Testis (tissue), 3 donors: ENCODE data around the gene LPP. TPM values are rescaled to one million over a fixed set of nuclear protein-coding genes. Genes with fewer than 3 reads are reported as not detected.

ENCODE experiments used
- DNase-seq: peaks from one replicate; pipeline ENCODE4 v3.0.0-alpha.2; 2019
- H3K27ac ChIP-seq, 2 donors: fragments of 200-600 bp; sonication (generic); one replicate each; pipeline ENCODE4 v1.5.1; 2019
- H3K27me3 ChIP-seq: fragments of 200-600 bp; sonication (generic); one replicate; pipeline ENCODE4 v1.5.1; 2019
- H3K36me3 ChIP-seq: fragments of 200-600 bp; sonication (generic); one replicate; pipeline ENCODE4 v1.5.1; 2017; ENCODE audit warnings: low read depth; ENCODE audit errors: missing control alignments
- H3K4me1 ChIP-seq: fragments of 200-600 bp; sonication (generic); one replicate; pipeline ENCODE4 v1.5.1; 2019
- H3K4me3 ChIP-seq, 2 donors: fragments of 200-600 bp; sonication (generic); one replicate each; pipeline ENCODE4 v1.5.1; 2017 to 2019
- H3K9me3 ChIP-seq: fragments of 200-600 bp; sonication (generic); one replicate; pipeline ENCODE4 v1.5.1; 2017
- CTCF ChIP-seq, 3 experiments: fragments of 450-650 bp in 2 of 3; fragments of 200-600 bp in 1 of 3; sonication (generic) in 1 of 3; IDR thresholded peaks; one replicate each; pipeline ENCODE4 v1.5.1; 2016 to 2019; ENCODE audit warnings: antibody characterized with exemption in 3 of 3, mild to moderate bottlenecking in 2 of 3, moderate library complexity in 1 of 3
- POLR2A ChIP-seq: fragments of 450-650 bp; IDR thresholded peaks from one replicate; pipeline ENCODE4 v1.6.1; 2017; ENCODE audit warnings: antibody characterized with exemption, mild to moderate bottlenecking, moderate library complexity
- WGBS, 2 donors: methylation state at CpG; one replicate each; pipeline ENCODE4 v1.1.5; 2018; 5-methylcytosine and 5-hydroxymethylcytosine counted together
- intact Hi-C: fragments of 100-400 bp; cut with DNase I; formaldehyde crosslinking; loops from one replicate; pipeline ENCODE4 v1.15.1; 2023; ENCODE audit warnings: low total_unique reads
- polyA plus RNA-seq: library from polyadenylated mRNA; stranded (reverse); fragments of 350-450 nt; fragmentation: Illumina TruSeq; extraction: RNeasy Lipid Tissue Mini Kit (QIAGEN cat#74804); gene quantifications from one replicate; pipeline ENCODE4 v1.2.3, GENCODE V29; 2014; ENCODE audit warnings: low read depth, low replicate concordance; ENCODE audit not compliant: insufficient read depth
- total RNA-seq, 2 donors: library from RNA; depleted of rRNA; stranded (reverse); fragments of >200 nt; gene quantifications; one replicate each; pipeline ENCODE4 v1.2.3, GENCODE V29; 2016

The LPP gene
- total and polyA plus RNA-seq, 3 donors from 2014 or later: 89.9 to 135 (median 132) TPM

- 94 to 96% methylated on average over 2 of the region's 2 CpGs for WGBS, 2 donors
- no peak for DNase-seq
- H3K27me3 ChIP-seq: no peaks in the 10 kb centered on the region
- intact Hi-C loops: no loop called here
- no peak for TF ChIP-seq CTCF (IDR thresholded peaks at IDR 0.05)
- TF ChIP-seq POLR2A: no peak
- H3K36me3 ChIP-seq: no peaks in the 10 kb centered on the region
- H3K4me3 ChIP-seq: no peak overlapping the region
- H3K4me1 ChIP-seq: no peaks in the 10 kb centered on the region
- H3K27ac ChIP-seq: no peak overlapping the region
- no peaks in the 10 kb centered on the region for H3K9me3 ChIP-seq
Measured at GRCh38 chr3:188192034-188192433, 38.1 kb downstream of the LPP start.

- Histone ChIP-seq H3K27me3 (no peaks in the 10 kb centered on the region), H3K9me3 (no peaks in the 10 kb centered on the region), H3K36me3 (no peaks in the 10 kb centered on the region), H3K27ac (no peak overlapping the region), H3K4me3 (no peak overlapping the region), H3K4me1 (no peaks in the 10 kb centered on the region)
- intact Hi-C loops: no loop called here
- no peak for TF ChIP-seq POLR2A
- no peak for TF ChIP-seq CTCF (IDR thresholded peaks at IDR 0.05)
- 95 to 97% methylated on average over 2 of the region's 2 CpGs for WGBS, 2 donors
- no peak for DNase-seq
Measured at GRCh38 chr3:188194332-188194731, 40.4 kb downstream of the LPP start.

GRCh38 chr3:188196232-188196990, 42.5 kb downstream of the LPP start:
- H3K4me1 ChIP-seq: no peaks in the 10 kb centered on the region
- intact Hi-C loops: no loop called here
- H3K36me3 ChIP-seq: no peaks in the 10 kb centered on the region
- no peak overlapping the region for H3K4me3 ChIP-seq
- no peak overlapping the region for H3K27ac ChIP-seq
- H3K9me3 ChIP-seq: no peaks in the 10 kb centered on the region
- no peaks in the 10 kb centered on the region for H3K27me3 ChIP-seq
- DNase-seq: no peak
- 86 to 89% methylated on average over 6 of the region's 6 CpGs for WGBS, 2 donors
- no peak for TF ChIP-seq CTCF (IDR thresholded peaks at IDR 0.05)
- TF ChIP-seq POLR2A: no peak

- intact Hi-C loops: no loop called here
- H3K4me1 ChIP-seq: no peaks in the 10 kb centered on the region
- no peak overlapping the region for H3K4me3 ChIP-seq
- H3K27me3 ChIP-seq: no peaks in the 10 kb centered on the region
- no peaks in the 10 kb centered on the region for H3K36me3 ChIP-seq
- H3K27ac ChIP-seq: no peak overlapping the region
- 83% methylated on average over 8 of the region's 8 CpGs for WGBS, 2 donors
- TF ChIP-seq POLR2A (no peak), CTCF (IDR thresholded peaks at IDR 0.05) (no peak)
- DNase-seq: no peak
- H3K9me3 ChIP-seq: no peaks in the 10 kb centered on the region
Measured at GRCh38 chr3:188197388-188197847, 43.5 kb downstream of the LPP start.

- no peaks in the 10 kb centered on the region for H3K4me1 ChIP-seq
- no peaks in the 10 kb centered on the region for H3K9me3 ChIP-seq
- no peaks in the 10 kb centered on the region for H3K36me3 ChIP-seq
- no peaks in the 10 kb centered on the region for H3K27me3 ChIP-seq
- no peak overlapping the region for H3K27ac ChIP-seq
- TF ChIP-seq CTCF (IDR thresholded peaks at IDR 0.05): no peak
- no peak for TF ChIP-seq POLR2A
- no peak for DNase-seq
- intact Hi-C loops: no loop called here
- H3K4me3 ChIP-seq: no peak overlapping the region
- 96 to 97% methylated on average over 3 of the region's 3 CpGs for WGBS, 2 donors
Measured at GRCh38 chr3:188198001-188198400, 44.0 kb downstream of the LPP start.
